NB4 (cell line): ENCODE measurements around the gene LRMDA.

Experiments used
- DNase-seq: peaks from one replicate; pipeline ENCODE4 v3.0.0; 2010; ENCODE audit warnings: low read depth
- H3K4me3 ChIP-seq: one replicate; pipeline ENCODE4 v1.5.1; 2011; ENCODE audit warnings: mild to moderate bottlenecking, low read depth, low read length, moderate library complexity
- MYC ChIP-seq: IDR thresholded peaks from 2 replicates; pipeline ENCODE4 v1.6.1; 2011; ENCODE audit warnings: low read depth, low read length
- POLR2A ChIP-seq: IDR thresholded peaks from 2 replicates; pipeline ENCODE4 v1.6.1; 2011; ENCODE audit warnings: mild to moderate bottlenecking; ENCODE audit not compliant: insufficient read length; ENCODE audit errors: extremely low read depth
- TF ChIP-seq, protein P1 (sequence below): IDR thresholded peaks from 2 replicates; pipeline ENCODE4 v1.6.1; 2011; ENCODE audit warnings: low read depth, low read length
- TF ChIP-seq, protein P2 (sequence below): IDR thresholded peaks from one replicate; pipeline ENCODE4 v1.5.1; 2012; ENCODE audit warnings: low read depth, low read length

Gene LRMDA

DNA sequence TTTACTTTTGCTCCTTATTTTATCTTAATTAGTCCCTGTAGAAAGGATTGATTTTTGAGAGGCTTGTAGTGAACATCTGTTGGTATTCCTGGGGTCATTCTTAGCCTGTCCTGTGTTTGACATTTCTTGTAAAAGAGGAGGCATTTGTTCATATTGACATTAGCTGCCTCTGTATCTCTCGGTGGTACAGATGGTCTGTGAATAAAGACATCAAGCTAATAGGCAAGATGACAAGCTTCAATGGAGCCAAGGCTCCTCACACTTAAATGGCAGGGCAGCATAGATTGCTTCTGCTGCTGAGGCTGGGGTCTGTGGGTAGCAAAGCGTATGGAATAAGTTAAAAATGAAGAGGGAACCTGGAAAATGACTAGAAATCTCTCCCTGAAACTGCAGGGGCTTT lies 687.6 kb downstream of the LRMDA start:
- H3K4me3 ChIP-seq: no peak overlapping the region
- no peak for DNase-seq
- TF ChIP-seq POLR2A: no peak
- TF ChIP-seq MYC: no peak
- TF ChIP-seq, protein P1, sequence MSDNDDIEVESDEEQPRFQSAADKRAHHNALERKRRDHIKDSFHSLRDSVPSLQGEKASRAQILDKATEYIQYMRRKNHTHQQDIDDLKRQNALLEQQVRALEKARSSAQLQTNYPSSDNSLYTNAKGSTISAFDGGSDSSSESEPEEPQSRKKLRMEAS: no peak
- TF ChIP-seq, protein P2, sequence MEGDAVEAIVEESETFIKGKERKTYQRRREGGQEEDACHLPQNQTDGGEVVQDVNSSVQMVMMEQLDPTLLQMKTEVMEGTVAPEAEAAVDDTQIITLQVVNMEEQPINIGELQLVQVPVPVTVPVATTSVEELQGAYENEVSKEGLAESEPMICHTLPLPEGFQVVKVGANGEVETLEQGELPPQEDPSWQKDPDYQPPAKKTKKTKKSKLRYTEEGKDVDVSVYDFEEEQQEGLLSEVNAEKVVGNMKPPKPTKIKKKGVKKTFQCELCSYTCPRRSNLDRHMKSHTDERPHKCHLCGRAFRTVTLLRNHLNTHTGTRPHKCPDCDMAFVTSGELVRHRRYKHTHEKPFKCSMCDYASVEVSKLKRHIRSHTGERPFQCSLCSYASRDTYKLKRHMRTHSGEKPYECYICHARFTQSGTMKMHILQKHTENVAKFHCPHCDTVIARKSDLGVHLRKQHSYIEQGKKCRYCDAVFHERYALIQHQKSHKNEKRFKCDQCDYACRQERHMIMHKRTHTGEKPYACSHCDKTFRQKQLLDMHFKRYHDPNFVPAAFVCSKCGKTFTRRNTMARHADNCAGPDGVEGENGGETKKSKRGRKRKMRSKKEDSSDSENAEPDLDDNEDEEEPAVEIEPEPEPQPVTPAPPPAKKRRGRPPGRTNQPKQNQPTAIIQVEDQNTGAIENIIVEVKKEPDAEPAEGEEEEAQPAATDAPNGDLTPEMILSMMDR: no peak

DNA sequence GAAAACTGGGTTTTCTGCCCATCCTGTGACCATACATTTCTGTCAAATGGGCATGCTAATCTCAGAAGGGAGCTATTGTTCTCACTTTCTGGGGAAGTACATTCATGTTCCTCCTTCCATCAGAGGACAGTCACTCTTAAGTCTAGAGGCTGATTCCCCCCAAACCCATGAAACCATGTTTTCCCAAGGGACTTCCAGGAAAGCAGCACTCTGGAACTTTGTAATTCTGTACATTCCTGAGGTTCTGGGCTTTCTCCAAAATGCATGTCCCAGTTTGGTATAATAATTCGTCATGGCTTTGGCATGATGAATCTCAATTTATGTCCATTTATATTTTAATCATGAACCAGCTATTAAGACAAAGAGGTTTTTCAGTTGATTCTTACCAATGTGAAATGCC lies 688.1 kb downstream of the LRMDA start:
- TF ChIP-seq, protein P1: no peak
- no peak for TF ChIP-seq MYC
- TF ChIP-seq, protein P2: no peak
- no peak for TF ChIP-seq POLR2A
- no peak overlapping the region for H3K4me3 ChIP-seq
- DNase-seq: no peak

DNA sequence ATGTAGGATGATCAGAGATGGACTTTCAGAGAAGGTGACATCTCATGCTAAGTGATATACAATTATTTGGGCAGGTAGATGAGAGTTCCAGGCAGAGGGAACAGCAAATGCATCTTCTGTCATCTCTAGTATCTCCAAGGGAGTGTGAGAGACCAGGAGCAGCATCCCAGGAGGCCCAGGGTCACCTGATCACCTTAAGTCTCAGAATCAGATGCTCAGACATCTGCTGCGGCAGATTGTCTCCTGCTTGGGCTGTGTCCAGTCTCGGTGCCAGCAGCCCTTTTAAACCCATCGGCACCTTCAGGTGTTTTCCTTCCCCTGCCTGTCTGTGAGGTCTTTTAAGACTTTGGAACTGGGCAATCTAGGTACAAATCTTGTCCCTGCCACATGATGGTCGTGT lies 690.6 kb downstream of the LRMDA start:
- DNase-seq: no peak
- TF ChIP-seq, protein P2: no peak
- TF ChIP-seq, protein P1: no peak
- TF ChIP-seq POLR2A (no peak), MYC (no peak)
- H3K4me3 ChIP-seq: no peak overlapping the region

DNA sequence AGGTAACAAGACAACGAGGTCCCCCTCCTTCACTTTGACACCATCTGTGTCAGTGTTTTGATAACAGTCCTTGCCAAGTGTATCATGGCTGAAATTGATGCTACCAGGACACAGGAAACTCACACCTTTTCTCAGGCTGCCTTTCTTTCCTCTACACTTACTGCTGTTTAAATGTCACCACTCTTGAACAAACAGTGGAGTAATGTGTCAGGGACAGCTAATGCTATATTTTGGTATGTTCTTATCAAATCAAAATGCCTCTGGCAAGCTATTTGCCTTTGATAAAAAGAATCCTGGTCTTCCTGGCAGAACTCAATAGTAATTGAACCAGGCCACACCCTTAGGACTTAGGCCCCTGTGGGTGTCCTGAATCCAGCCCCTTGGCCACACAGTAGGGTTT lies 692.9 kb downstream of the LRMDA start:
- no peak overlapping the region for H3K4me3 ChIP-seq
- TF ChIP-seq, protein P2: no peak
- TF ChIP-seq MYC: no peak
- TF ChIP-seq, protein P1: no peak
- TF ChIP-seq POLR2A: no peak
- DNase-seq: no peak

DNA sequence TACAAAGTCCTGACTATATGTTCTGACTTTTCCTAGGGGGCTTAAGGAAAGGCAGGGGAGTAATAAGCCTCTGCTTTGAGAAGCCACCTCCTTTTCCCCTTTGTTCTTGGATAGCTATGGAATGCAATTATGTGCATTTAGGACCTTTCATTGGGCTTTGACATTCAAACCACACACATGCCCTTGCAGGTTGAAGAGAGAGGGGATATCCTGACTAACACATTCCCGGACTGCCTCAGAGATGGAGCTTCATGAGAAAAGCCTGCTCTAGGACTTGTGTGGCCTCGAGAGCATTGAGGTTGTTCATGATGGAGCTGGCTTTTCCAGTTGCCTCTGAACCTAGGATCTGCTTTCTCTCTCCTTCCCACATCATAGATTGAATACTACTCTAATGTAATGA lies 694.5 kb downstream of the LRMDA start:
- no peak overlapping the region for H3K4me3 ChIP-seq
- TF ChIP-seq, protein P1: no peak
- TF ChIP-seq MYC: no peak
- TF ChIP-seq, protein P2: no peak
- TF ChIP-seq POLR2A: no peak
- no peak for DNase-seq
